Measurements from ENCODE around the gene OCLN. TPM values are rescaled to one million over a fixed set of nuclear protein-coding genes. Genes with fewer than 3 reads are reported as not detected.
"Not testable (repeated sequence)": the region's sequence is repeated elsewhere in the genome, so short reads cannot be mapped to it uniquely, and the experiment has no call there.

The OCLN gene
- total and polyA plus RNA-seq, 7 donors: 0.06 to 0.58 (median 0.21) TPM

- H3K9me3 ChIP-seq: no peaks in the 10 kb centered on the region
- no peak for DNase-seq
- no peaks in the 10 kb centered on the region for H3K36me3 ChIP-seq (ENCODE audit: insufficient read depth in 1 of 2, low read depth in 1 of 2)
- no peak for TF ChIP-seq CTCF (IDR thresholded peaks at IDR 0.05)
- no peak overlapping the region for H3K27ac ChIP-seq
- intact Hi-C loops (cut with DNase I): no loop called here
- H3K4me1 ChIP-seq: no peaks in the 10 kb centered on the region
- H3K27me3 ChIP-seq (ENCODE audit: insufficient read depth in 3 of 3, low read length in 2 of 3): no peaks in the 10 kb centered on the region
- ATAC-seq: no peak
- no peak overlapping the region for H3K4me3 ChIP-seq
- 83 to 87% (median 86%) methylated on average over 8 of the region's 8 CpGs for WGBS, 3 donors
Observed at GRCh38 chr5:69467442-69468225, 25.0 kb upstream of the OCLN start.

GRCh38 chr5:69468631-69469030 lies 24.0 kb upstream of the OCLN start:
- Histone ChIP-seq H3K27ac (no peak overlapping the region), H3K4me3 (no peak overlapping the region), H3K4me1 (no peaks in the 10 kb centered on the region), H3K9me3 (no peaks in the 10 kb centered on the region), H3K36me3 (ENCODE audit: insufficient read depth in 1 of 2, low read depth in 1 of 2) (no peaks in the 10 kb centered on the region), H3K27me3 (ENCODE audit: insufficient read depth in 3 of 3, low read length in 2 of 3) (no peaks in the 10 kb centered on the region)
- ATAC-seq (no peak), DNase-seq (no peak)
- intact Hi-C loops (cut with DNase I): no loop called here
- WGBS, 3 donors: 50 to 59% (median 55%) methylated on average over 1 of the region's 1 CpG
- TF ChIP-seq CTCF (IDR thresholded peaks at IDR 0.05): no peak

- H3K36me3 ChIP-seq (ENCODE audit: insufficient read depth in 1 of 2, low read depth in 1 of 2); ATAC-seq; H3K4me3 ChIP-seq; intact Hi-C loops (cut with DNase I); H3K27ac ChIP-seq; H3K4me1 ChIP-seq; H3K9me3 ChIP-seq; H3K27me3 ChIP-seq (ENCODE audit: insufficient read depth in 3 of 3, low read length in 2 of 3); DNase-seq: not testable (repeated sequence)
- WGBS, 3 donors: 84 to 92% (median 87%) methylated on average over 6 of the region's 6 CpGs
Observed at GRCh38 chr5:69471516-69471915, 21.1 kb upstream of the OCLN start.

- H3K4me1 ChIP-seq; H3K27me3 ChIP-seq (ENCODE audit: insufficient read depth in 3 of 3, low read length in 2 of 3); H3K27ac ChIP-seq; H3K4me3 ChIP-seq; H3K36me3 ChIP-seq (ENCODE audit: insufficient read depth in 1 of 2, low read depth in 1 of 2); DNase-seq; intact Hi-C loops (cut with DNase I); H3K9me3 ChIP-seq; ATAC-seq: not testable (repeated sequence)
- 91 to 92% (median 92%) methylated on average over 16 of the region's 16 CpGs for WGBS, 3 donors
Observed at GRCh38 chr5:69472535-69473143, 20.0 kb upstream of the OCLN start.

- no peak overlapping the region for H3K27ac ChIP-seq
- intact Hi-C loops (cut with DNase I): no loop called here
Observed at GRCh38 chr5:69477170-69477569, 15.4 kb upstream of the OCLN start.

GRCh38 chr5:69478296-69478695 lies 14.3 kb upstream of the OCLN start:
- intact Hi-C loops (cut with DNase I); H3K4me3 ChIP-seq; H3K27ac ChIP-seq; H3K27me3 ChIP-seq (ENCODE audit: insufficient read depth in 3 of 3, low read length in 2 of 3); H3K4me1 ChIP-seq; ATAC-seq; H3K9me3 ChIP-seq; DNase-seq; H3K36me3 ChIP-seq (ENCODE audit: insufficient read depth in 1 of 2, low read depth in 1 of 2): not testable (repeated sequence)
- 77 to 92% (median 79%) methylated on average over 7 of the region's 7 CpGs for WGBS, 3 donors

More at GRCh38 chr5:69477170-69477569, 15.4 kb upstream of the OCLN start:
- Histone ChIP-seq H3K27me3 (ENCODE audit: insufficient read depth in 3 of 3, low read length in 2 of 3) (no peaks in the 10 kb centered on the region), H3K36me3 (ENCODE audit: insufficient read depth in 1 of 2, low read depth in 1 of 2) (no peaks in the 10 kb centered on the region), H3K4me3 (no peak overlapping the region), H3K4me1 (no peaks in the 10 kb centered on the region), H3K9me3 (no peaks in the 10 kb centered on the region)
- WGBS, 3 donors: 22 to 30% (median 30%) methylated on average over 1 of the region's 1 CpG
- ATAC-seq: no peak
- no peak for DNase-seq
- TF ChIP-seq CTCF (IDR thresholded peaks at IDR 0.05): no peak
